C4-2B (cell line): ENCODE data around the gene HDAC7.

ENCODE experiments used
- CTCF ChIP-seq: fragments of 450-650 bp; conservative IDR thresholded peaks from 2 replicates; pipeline ENCODE4 v1.5.1; 2017; ENCODE audit warnings: mild to moderate bottlenecking
- ZFX ChIP-seq: fragments of 450-650 bp; IDR thresholded peaks from 2 replicates; pipeline ENCODE4 v1.6.1; 2017

GRCh38 chr12:47777151-47777550 is 42.6 kb downstream of the HDAC7 start:
- no peak for TF ChIP-seq CTCF
- no peak for TF ChIP-seq ZFX
